Activated T-helper 1 cell treated with anti-CD3 and anti-CD28 coated beads, Interleukin-12 subunit alpha, Interleukin-12 subunit beta, Interleukin-2, Interleukin-4 antibody, amounts not matched to agents 30 ng/mL and 10 ng/mL and 1 ng/mL, durations not matched to agents 14 hours and 24 hours and 36 hours (primary cell): ENCODE data around the gene ABCD4. TPM values are rescaled to one million over a fixed set of nuclear protein-coding genes. Genes with fewer than 3 reads are reported as not detected.
"Not testable (repeated sequence)": the region's sequence is repeated elsewhere in the genome, so short reads cannot be mapped to it uniquely, and the experiment has no call there.

ENCODE experiments used
- DNase-seq: peaks from one replicate; pipeline ENCODE4 v3.0.0; 2021; ENCODE audit warnings: low spot score
- H3K27ac Mint-ChIP-seq: one replicate; pipeline ENCODE4 v1.8.0; 2021; ENCODE audit warnings: mild to moderate bottlenecking, mixed read lengths
- H3K27me3 Mint-ChIP-seq: one replicate; pipeline ENCODE4 v1.8.0; 2022; ENCODE audit warnings: mild to moderate bottlenecking, moderate library complexity, mixed read lengths; ENCODE audit not compliant: insufficient read depth
- H3K36me3 Mint-ChIP-seq: one replicate; pipeline ENCODE4 v1.8.0; 2021; ENCODE audit warnings: low read depth, mixed read lengths
- H3K4me1 Mint-ChIP-seq: one replicate; pipeline ENCODE4 v1.8.0; 2021; ENCODE audit warnings: low read depth, mixed read lengths
- H3K4me3 Mint-ChIP-seq: one replicate; pipeline ENCODE4 v1.8.0; 2021; ENCODE audit warnings: mild to moderate bottlenecking, moderate library complexity, mixed read lengths
- H3K9me3 Mint-ChIP-seq: one replicate; pipeline ENCODE4 v1.8.0; 2021; ENCODE audit warnings: mixed read lengths
- intact Hi-C: fragments of 100-400 bp; cut with micrococcal nuclease; formaldehyde crosslinking; loops from one replicate; pipeline ENCODE4 v1.15.1; 2024
- total RNA-seq: library from RNA; stranded (reverse); gene quantifications from 2 replicates; pipeline ENCODE4 v1.2.3, GENCODE V29; 2022

ABCD4 gene
- total RNA-seq: 38.8 and 44.4 TPM in 2 replicates

- Mint-ChIP-seq H3K27me3 (no peaks in the 10 kb centered on the region), H3K27ac (peak within 1 kb of the TSS; percentile 86), H3K36me3 (peaks cover 10% of the 10 kb centered on the region), H3K4me3 (peak within 1 kb of the TSS; percentile 99), H3K9me3 (no peaks in the 10 kb centered on the region), H3K4me1 (peaks cover 22% of the 10 kb centered on the region)
- intact Hi-C loops: loop anchor here (1.0 to 5.0 kb wide), 5 partner anchors 46 to 579 kb away; partner anchors contain the start of genes ALDH6A1, DLST, ISCA2 and LIN52
- DNase-seq: peak; percentile 79
Observed at GRCh38 chr14:74302634-74303569, at the start of gene ABCD4. ABCD4 (minus strand) TSS chr14:74302934; CDS start chr14:74302912, 22 bp downstream.

DNA sequence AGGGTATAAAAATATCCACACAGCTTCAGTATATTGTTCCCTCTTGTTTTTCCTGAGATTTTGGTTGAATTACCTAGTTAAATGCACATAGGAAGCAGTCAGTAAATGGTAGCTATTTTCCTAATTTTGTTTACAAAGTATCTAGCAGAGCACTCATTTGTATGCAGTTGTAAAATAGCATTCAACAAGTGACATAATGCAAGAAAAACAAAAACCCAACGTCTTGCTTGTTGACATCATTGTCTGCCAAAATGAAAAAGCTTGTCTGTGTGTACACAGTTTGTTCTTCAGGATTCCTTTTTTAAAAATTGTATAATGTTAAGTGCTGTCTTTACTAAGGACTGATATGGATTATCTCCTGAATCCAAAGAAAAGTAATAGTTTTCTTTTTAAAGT is 48.2 kb upstream of the ABCD4 start:
- DNase-seq: no peak
- Mint-ChIP-seq H3K27me3 (peaks cover 19% of the 10 kb centered on the region), H3K9me3 (no peaks in the 10 kb centered on the region), H3K36me3 (no peaks in the 10 kb centered on the region), H3K4me3 (no peak overlapping the region), H3K27ac (no peak overlapping the region), H3K4me1 (no peaks in the 10 kb centered on the region)
- intact Hi-C loops: no loop called here

DNA sequence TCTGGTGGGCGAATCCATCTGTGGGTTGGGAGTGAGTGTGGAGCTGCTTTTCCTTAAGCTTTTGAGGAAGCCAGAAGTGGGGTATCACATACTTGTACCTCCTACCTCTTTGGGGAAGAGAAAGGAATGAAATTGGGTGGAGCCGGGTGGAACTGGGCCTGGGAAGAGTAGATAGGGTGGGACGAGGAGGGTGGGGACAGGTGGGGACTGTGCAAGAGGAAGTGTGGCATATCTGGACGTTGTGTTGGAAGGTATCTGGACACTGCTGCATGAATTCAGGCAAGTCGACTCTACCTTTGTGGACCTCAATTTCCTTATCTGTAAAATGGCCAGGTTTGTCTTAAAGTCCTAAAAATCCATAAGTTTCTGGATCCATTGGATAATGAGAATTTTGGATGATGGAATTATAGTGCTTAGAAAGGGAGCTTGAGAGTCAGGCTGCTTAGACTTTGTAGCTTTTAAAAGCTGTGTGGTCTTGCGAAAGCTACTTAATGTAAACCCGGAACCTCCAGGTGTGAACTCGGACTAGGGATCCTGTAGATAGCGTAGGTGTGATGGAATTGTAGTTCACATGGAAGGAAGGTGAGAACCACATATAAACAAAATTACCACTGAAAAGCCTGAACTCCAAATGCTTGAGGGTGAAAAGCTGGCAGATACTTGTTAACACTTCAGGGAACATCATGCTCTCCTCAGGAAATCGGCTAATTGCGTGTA is 47.6 kb upstream of the ABCD4 start:
- H3K4me1 Mint-ChIP-seq: no peaks in the 10 kb centered on the region
- peaks cover 22% of the 10 kb centered on the region for H3K27me3 Mint-ChIP-seq
- H3K27ac Mint-ChIP-seq: no peak overlapping the region
- no peak overlapping the region for H3K4me3 Mint-ChIP-seq
- intact Hi-C loops: no loop called here
- H3K9me3 Mint-ChIP-seq: no peaks in the 10 kb centered on the region
- no peak for DNase-seq
- no peaks in the 10 kb centered on the region for H3K36me3 Mint-ChIP-seq

DNA sequence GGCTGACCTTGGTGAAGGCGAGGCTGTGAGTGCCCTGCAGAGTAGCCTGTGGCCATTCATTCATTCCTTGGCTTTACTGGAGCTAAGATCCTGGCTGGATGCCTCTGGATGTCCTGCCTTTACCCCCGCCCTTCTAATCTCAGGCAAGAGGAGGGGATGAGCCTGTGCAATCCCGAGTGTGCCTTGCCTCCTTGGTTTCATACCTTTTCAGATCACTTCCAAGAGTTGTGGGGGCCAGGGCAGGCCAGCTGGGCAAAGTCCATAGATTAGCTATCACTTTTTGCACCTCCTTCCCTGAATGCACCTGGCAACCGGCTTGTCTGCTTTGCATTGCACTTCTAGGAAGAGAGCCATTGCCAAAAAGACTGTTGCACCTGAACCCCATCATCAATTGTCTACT is 47.0 kb upstream of the ABCD4 start:
- peaks cover 22% of the 10 kb centered on the region for H3K27me3 Mint-ChIP-seq
- H3K27ac Mint-ChIP-seq: no peak overlapping the region
- no peak overlapping the region for H3K4me3 Mint-ChIP-seq
- no peak for DNase-seq
- intact Hi-C loops: no loop called here
- H3K36me3 Mint-ChIP-seq: no peaks in the 10 kb centered on the region
- no peaks in the 10 kb centered on the region for H3K4me1 Mint-ChIP-seq
- H3K9me3 Mint-ChIP-seq: no peaks in the 10 kb centered on the region

- intact Hi-C loops: no loop called here
- Mint-ChIP-seq H3K27me3 (peaks cover 22% of the 10 kb centered on the region), H3K27ac (no peak overlapping the region), H3K36me3 (no peaks in the 10 kb centered on the region), H3K4me3 (no peak overlapping the region), H3K4me1 (no peaks in the 10 kb centered on the region), H3K9me3 (no peaks in the 10 kb centered on the region)
- DNase-seq: no peak
Observed at GRCh38 chr14:74348735-74349463, 46.2 kb upstream of the ABCD4 start.

GRCh38 chr14:74348241-74348734 is 45.6 kb upstream of the ABCD4 start, which contains the start of gene VRTN:
VRTN (plus strand) TSS chr14:74348471; CDS start chr14:74356784, 8,313 bp downstream.
- no peak for DNase-seq
- Mint-ChIP-seq H3K27me3 (peaks cover 22% of the 10 kb centered on the region), H3K9me3 (no peaks in the 10 kb centered on the region), H3K27ac (no peak within 1 kb of the TSS), H3K36me3 (no peaks in the 10 kb centered on the region), H3K4me1 (no peaks in the 10 kb centered on the region), H3K4me3 (no peak within 1 kb of the TSS)
- intact Hi-C loops: no loop called here

DNA sequence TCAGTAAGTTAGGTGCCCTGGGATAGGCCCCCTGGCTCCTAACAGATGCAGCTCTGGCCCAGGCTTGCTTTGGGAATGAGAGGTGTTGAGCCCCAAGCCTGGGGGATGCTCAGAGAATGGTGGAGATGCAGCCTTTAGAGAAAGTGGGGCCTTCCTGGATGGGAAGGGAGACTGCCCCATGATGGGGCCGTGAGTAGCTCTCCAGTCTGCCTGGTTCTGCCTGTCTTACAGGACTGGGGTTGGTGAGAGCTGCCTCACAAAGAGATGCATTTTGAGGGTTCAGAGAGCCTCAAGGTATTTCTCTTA is 45.0 kb upstream of the ABCD4 start:
- H3K36me3 Mint-ChIP-seq: no peaks in the 10 kb centered on the region
- no peak overlapping the region for H3K4me3 Mint-ChIP-seq
- DNase-seq: no peak
- intact Hi-C loops: no loop called here
- no peaks in the 10 kb centered on the region for H3K4me1 Mint-ChIP-seq
- peaks cover 22% of the 10 kb centered on the region for H3K27me3 Mint-ChIP-seq
- H3K9me3 Mint-ChIP-seq: no peaks in the 10 kb centered on the region
- H3K27ac Mint-ChIP-seq: no peak overlapping the region

DNA sequence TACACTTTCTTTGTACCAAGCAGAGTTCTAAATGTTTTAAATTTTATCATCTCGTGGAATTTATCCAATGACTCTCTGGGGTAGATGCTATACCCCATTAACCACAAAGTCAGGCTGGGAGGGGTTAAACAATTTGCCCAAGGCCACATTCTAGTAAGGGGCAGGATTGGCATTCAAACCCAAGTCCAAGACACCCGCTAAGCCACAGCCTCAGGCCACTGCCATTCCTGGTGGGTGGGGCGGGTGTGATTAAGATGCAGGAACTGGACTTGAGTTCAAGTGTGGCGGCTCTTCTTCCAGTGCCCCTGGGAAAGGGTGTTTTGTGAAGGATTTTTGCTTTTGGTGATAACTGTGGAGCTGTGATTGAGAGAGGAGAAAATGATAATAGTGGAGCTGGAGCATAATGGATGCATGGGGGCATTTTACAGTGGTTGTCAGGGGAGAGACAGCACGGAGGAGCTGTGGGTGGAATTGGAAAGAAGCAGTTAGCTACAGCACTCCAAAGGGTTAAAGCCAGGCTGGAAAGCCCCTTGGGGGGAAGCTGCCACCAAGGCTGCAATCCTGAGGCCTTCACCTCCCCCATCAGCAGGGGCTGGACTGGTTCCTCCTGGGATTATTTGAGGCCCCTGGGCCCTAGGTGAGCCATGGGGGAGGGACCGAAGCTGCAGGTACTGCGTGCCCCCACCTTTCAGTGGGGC is 44.5 kb upstream of the ABCD4 start:
- H3K4me3 Mint-ChIP-seq: no peak overlapping the region
- no peak overlapping the region for H3K27ac Mint-ChIP-seq
- no peaks in the 10 kb centered on the region for H3K36me3 Mint-ChIP-seq
- no peak for DNase-seq
- intact Hi-C loops: no loop called here
- H3K9me3 Mint-ChIP-seq: no peaks in the 10 kb centered on the region
- no peaks in the 10 kb centered on the region for H3K4me1 Mint-ChIP-seq
- peaks cover 20% of the 10 kb centered on the region for H3K27me3 Mint-ChIP-seq

GRCh38 chr14:74346341-74346740 is 43.6 kb upstream of the ABCD4 start:
- H3K27me3 Mint-ChIP-seq: peaks cover 19% of the 10 kb centered on the region
- no peak overlapping the region for H3K27ac Mint-ChIP-seq
- no peaks in the 10 kb centered on the region for H3K4me1 Mint-ChIP-seq
- no peak overlapping the region for H3K4me3 Mint-ChIP-seq
- no peak for DNase-seq
- no peaks in the 10 kb centered on the region for H3K36me3 Mint-ChIP-seq
- H3K9me3 Mint-ChIP-seq: no peaks in the 10 kb centered on the region
- intact Hi-C loops: no loop called here

GRCh38 chr14:74333909-74334308 is 31.2 kb upstream of the ABCD4 start:
- Mint-ChIP-seq H3K27me3 (peaks cover 2% of the 10 kb centered on the region), H3K4me1 (no peaks in the 10 kb centered on the region), H3K9me3 (no peaks in the 10 kb centered on the region), H3K4me3 (no peak overlapping the region), H3K36me3 (no peaks in the 10 kb centered on the region), H3K27ac (no peak overlapping the region)
- no peak for DNase-seq
- intact Hi-C loops: no loop called here

DNA sequence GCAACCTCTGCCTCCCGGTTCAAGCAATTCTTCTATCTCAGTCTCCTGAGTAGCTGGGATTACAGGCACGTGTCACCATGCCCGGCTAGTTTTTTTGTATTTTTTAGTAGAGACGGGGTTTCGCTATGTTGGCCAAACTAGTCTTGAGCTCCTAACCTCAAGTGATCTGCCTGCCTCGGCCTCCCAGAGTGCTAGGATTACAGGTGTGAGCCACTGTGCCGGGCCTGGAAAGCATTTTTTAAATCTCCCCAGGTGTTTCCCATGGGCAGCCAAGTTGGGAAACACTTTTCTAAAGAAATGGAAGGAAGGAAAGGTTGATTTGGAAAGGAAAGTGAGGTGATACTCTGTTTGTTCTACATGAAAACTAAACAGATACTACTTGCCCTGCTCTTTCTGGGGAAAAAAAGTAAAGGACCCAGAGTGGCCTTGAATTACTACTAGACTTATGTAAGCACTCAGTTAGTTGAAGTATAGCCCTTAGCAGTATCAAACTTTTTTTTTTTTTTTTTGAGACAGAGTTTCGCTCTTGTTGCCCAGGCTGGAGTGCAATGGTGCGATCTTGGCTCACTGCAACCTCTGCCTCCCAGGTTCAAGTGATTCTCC is 27.3 kb upstream of the ABCD4 start:
- H3K4me1 Mint-ChIP-seq, H3K9me3 Mint-ChIP-seq, H3K4me3 Mint-ChIP-seq, DNase-seq, intact Hi-C loops, H3K36me3 Mint-ChIP-seq, H3K27ac Mint-ChIP-seq, H3K27me3 Mint-ChIP-seq: not testable (repeated sequence)
